Fibroblast of gingiva (primary cell): ENCODE measurements around the gene ZNF792.
"Not testable (repeated sequence)": the region's sequence is repeated elsewhere in the genome, so short reads cannot be mapped to it uniquely, and the experiment has no call there.

Experiments
- DNase-seq: peaks from one replicate; pipeline ENCODE4 v3.0.0-alpha.2; 2011; ENCODE audit warnings: low read depth

ZNF792 gene

GRCh38 chr19:34963573-34964406 is at the start of gene ZNF792:
ZNF792 (minus strand) TSS chr19:34964229; CDS start chr19:34963662, 567 bp downstream.
- peak; percentile 34 for DNase-seq

DNA sequence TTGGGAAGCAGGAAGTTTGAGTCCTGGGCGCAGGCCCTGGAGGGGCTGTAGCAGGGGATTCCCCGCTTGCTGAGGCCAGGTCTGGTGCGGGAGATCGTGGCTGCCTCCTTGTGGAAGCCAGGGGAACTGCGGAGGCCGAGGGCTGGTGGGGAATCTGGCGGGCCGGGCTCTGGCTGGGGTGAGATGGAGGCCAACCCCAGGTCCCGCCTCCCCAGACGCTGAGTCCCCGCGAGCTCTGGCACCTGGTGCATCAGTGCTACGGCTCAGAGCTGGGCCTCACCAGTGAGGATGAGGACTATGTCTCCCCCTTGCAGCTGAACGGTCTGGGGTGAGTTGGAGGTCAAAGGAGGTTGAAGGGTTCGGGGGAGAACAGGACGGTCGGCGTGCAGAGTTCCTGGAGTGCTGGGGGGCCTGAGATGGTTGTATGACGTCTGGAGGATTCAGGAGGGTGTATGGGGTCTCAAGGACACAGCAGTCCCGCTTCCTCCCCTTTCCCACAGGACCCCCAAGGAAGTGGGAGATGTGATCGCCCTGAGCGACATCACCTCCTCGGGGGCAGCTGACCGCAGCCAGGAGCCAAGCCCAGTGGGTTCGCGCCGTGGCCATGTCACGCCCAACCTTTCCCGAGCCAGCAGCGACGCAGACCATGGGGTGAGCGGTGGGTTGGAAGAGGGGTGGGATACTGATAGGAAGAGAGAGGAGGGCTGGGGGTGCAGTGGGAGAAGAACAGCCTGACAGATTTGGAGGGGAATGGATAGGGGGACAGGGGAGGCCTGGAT is 49.2 kb upstream of the ZNF792 start:
- DNase-seq = peak; percentile 34

GRCh38 chr19:35011737-35012682 is 48.0 kb upstream of the ZNF792 start:
- no peak for DNase-seq

- no peak for DNase-seq
These were observed 47.2 kb upstream of the ZNF792 start for GRCh38 chr19:35011091-35011689.

GRCh38 chr19:35009424-35010415 is 45.7 kb upstream of the ZNF792 start:
- no peak for DNase-seq

DNA sequence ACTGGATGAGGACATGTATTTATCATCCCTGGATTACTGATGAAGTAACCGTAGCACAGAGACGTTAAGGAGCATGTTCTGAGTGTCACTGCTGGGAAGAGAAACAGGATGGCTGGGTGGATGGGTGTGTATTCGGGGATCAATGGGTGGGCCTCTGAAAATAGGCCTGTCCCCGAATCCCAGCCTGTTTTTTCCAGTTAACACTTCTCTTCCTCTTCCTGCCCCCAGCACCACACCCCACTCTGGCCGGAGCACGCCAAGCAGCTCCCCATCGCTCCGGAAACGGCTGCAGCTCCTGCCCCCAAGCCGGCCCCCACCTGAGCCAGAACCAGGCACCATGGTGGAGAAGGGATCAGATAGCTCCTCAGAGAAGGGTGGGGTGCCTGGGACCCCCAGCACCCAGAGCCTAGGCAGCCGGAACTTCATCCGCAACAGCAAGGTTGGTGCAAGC is 44.9 kb upstream of the ZNF792 start:
- DNase-seq = no peak

- not testable (repeated sequence) for DNase-seq
These were observed 43.4 kb upstream of the ZNF792 start for GRCh38 chr19:35007427-35007826.

DNA sequence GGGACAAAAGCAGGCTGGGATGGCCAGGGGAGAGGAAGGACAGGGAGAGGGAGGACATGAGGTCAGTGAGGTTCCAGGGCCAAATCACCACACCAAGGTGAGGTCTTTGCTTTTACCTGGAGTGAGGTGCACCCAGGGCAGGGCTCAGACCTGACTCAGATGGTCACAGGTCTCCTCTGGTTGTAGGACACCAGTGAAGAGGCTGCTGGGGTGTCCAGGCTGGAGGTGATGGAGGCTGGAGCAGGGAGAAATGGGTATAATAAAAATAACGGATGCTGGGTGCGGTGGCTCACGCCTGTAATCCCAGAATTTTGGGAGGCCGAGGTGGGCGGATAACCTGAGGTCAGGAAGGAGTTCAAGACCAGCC is 43.0 kb upstream of the ZNF792 start:
- no peak for DNase-seq

- DNase-seq = no peak
These were observed 42.4 kb upstream of the ZNF792 start for GRCh38 chr19:35006342-35006998.

DNA sequence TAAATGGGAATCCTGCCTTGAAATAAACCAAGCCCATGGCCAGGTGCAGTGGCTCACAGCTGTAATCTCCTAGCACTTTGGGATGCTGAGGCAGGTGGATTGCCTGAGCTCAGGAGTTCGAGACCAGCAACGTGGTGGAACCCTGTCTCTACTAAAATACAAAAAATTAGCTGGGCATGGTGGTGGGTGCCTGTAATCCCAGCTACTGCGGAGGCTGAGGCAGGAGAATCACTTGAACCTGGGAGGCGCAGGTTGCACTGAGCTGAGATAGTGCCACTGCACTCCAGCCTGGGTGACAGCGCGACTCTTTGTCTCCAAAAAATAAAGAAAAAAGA is 41.9 kb upstream of the ZNF792 start:
- DNase-seq = not testable (repeated sequence)

DNA sequence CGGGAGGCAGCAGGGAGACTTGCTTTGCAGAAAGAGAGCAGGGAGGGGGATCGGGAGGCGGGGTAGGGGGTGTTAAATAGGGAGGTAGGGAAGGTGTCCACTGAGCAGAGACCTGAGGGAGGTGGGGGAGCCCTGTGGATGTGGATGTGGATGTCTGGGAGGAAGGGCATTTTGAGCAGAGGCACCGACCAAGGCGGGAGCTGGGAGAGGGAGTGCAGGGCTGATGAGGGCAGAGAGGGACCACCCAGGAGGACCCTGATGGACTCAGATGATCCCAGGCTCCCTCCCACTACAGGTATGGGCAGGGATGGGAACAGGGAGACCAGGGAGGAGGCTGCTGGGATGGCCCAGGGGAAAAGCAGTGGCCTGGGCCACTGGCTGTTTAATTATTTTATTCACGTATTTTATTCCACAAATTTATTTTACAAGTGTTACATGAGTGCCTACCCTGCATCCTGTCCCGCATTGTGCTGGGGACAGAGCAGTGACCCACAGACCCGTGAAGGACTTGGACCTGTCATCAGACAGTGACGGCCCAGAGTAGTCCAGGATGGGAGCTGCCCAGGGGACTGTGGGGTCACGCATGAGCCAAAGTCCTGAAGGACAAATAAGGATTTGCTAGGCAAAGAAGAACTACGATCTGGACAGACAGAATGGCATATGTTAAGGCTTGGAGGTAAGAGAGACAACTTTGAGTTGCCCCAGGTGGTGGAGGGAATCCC is 41.4 kb upstream of the ZNF792 start:
- DNase-seq = no peak

GRCh38 chr19:35004517-35005255 is 40.7 kb upstream of the ZNF792 start:
- DNase-seq = no peak

GRCh38 chr19:35002037-35002535 is 38.1 kb upstream of the ZNF792 start:
- DNase-seq = no peak

DNA sequence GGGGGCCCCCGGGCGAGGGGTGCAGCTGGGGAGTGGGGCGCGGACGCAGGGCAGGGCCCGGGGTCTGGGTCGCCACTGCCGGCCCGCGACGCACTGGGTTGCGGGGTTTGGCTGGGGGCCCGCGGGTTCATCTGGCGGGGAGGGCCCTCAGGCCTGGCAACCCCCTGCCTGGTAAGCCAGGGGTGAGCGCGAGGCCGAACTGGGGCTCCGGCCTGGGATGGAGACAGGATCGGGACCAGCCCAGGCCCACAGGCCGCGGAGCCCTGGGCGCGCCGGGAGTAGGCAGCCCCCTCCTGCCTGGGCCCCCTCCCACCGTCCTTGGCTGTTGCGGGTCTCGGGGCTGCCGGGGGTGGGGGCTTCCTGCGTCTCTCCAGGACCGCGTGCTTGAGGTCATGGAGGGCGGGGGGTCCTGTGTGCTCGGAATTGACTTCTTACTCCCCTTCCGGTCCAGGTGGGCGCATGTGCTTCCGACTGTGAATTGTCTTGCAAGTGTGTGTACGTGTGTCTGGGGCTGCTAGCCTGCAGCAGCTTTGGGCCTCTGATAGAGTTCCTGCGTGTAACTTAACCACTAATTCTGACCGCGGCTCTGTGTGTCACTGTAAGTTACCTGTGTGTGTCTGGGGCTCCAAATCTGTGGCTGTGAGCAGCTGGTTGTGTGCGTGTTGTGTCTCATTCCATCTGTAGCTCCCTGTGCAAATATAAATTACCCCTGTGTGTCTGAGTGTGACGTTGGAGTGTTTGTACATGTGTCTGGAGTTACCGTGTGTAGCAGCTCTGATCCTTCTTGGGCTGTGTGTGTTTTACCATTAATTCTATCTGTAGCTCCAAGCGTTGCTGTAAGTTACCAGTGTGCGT is 36.8 kb upstream of the ZNF792 start:
- peak; percentile 21 for DNase-seq

- no peak for DNase-seq
These were observed 36.3 kb upstream of the ZNF792 start for GRCh38 chr19:35000338-35000646.

DNA sequence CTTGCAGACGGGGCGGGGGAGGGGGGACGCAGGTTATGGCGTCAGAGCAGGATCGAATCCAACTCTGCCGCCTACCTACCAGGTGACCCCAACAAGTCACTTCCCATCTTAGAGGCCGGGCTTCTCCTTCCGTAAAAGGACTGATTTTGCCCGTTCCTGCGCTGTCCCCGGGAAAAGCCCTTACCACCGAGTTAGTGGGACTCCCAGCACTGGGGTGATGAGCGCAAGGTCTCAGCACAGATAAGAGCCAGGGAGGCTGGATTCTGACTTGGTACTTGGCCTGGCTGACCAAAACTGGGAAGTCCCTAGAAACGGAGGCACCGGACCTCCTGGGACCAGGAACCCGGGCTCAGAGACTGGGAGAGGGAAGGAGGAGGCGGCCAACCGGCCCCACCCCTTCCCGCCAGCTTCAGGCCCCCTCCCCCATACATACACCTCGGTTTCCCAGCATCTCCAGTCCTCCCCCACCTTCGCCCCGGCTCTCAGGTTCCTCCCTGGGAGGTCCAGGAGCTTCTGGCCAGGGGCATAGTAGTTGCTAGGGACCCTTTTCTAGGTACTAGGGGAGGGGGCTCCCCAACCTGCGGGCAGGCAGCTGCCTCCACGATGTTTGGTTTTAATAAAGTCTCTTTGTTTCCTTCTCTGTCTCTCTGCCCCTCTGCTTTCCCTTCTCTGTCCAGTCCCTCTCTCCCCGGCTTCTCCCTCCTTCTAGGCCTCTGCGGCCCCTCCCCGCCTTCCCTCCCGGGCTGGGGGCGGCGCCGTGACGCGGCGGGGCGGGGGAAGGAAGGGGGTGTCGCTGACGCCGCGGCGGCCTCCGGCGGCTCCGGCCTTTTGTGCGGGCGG is 35.7 kb upstream of the ZNF792 start, which contains the start of gene GRAMD1A:
Gene GRAMD1A, plus strand, starts transcription at position 826 of the 840 bp plus-strand sequence. CDS start 156 bp downstream, outside the sequence.
- peak; percentile 88 for DNase-seq
